Suprapubic skin (tissue), 4 donors: Measurements from ENCODE around the gene HLF. TPM values are rescaled to one million over a fixed set of nuclear protein-coding genes. Genes with fewer than 3 reads are reported as not detected.

ENCODE experiments used
- DNase-seq, 2 donors: peaks; one replicate each; pipeline ENCODE4 v3.0.0-alpha.2; 2019; ENCODE audit warnings: low spot score in 2 of 2
- H3K27ac ChIP-seq: fragments of 200-600 bp; sonication (generic); one replicate; pipeline ENCODE4 v1.5.1; 2019
- H3K27me3 ChIP-seq: fragments of 200-600 bp; sonication (generic); one replicate; pipeline ENCODE4 v1.5.1; 2019
- H3K36me3 ChIP-seq: fragments of 200-600 bp; sonication (generic); one replicate; pipeline ENCODE4 v1.5.1; 2019
- H3K4me1 ChIP-seq: fragments of 200-600 bp; sonication (generic); one replicate; pipeline ENCODE4 v1.5.1; 2019
- H3K4me3 ChIP-seq: fragments of 200-600 bp; sonication (generic); one replicate; pipeline ENCODE4 v1.5.1; 2019; ENCODE audit warnings: mild to moderate bottlenecking
- H3K9me3 ChIP-seq: fragments of 200-600 bp; sonication (generic); one replicate; pipeline ENCODE4 v1.5.1; 2019
- EP300 ChIP-seq: sonication (generic); formaldehyde crosslinking; IDR thresholded peaks from one replicate; pipeline ENCODE4 v1.6.1; 2017; ENCODE audit warnings: antibody characterized with exemption
- POLR2A ChIP-seq, 2 donors: fragments of 450-650 bp; IDR thresholded peaks; one replicate each; pipeline ENCODE4 v1.6.1; 2017; ENCODE audit warnings: antibody characterized with exemption in 2 of 2, mild to moderate bottlenecking in 2 of 2, moderate library complexity in 2 of 2
- POLR2AphosphoS5 ChIP-seq, 3 donors: sonication (generic); formaldehyde crosslinking; IDR thresholded peaks; one replicate each; pipeline ENCODE4 v1.6.1; 2017; ENCODE audit warnings: antibody characterized with exemption in 3 of 3
- WGBS: methylation state at CpG from one replicate; pipeline ENCODE4 v1.1.5; 2018; 5-methylcytosine and 5-hydroxymethylcytosine counted together
- total RNA-seq, 4 donors: library from RNA; depleted of rRNA; stranded (reverse); fragments of >200 nt; gene quantifications; one replicate each; pipeline ENCODE4 v1.1.0, GENCODE V29; 2016
- TF ChIP-seq, protein P1 (sequence below), 2 donors: fragments of 200-600 bp in 1 of 2; fragments of 450-650 bp in 1 of 2; sonication (generic) in 1 of 2; IDR thresholded peaks; one replicate each; pipeline ENCODE4 v1.5.1; 2016 to 2019; ENCODE audit warnings: antibody characterized with exemption in 2 of 2, mild to moderate bottlenecking in 1 of 2, moderate library complexity in 1 of 2

HLF gene
- total RNA-seq, 4 donors from 2014 or later, result 26.2 to 41.8 (median 36.5) TPM

DNA sequence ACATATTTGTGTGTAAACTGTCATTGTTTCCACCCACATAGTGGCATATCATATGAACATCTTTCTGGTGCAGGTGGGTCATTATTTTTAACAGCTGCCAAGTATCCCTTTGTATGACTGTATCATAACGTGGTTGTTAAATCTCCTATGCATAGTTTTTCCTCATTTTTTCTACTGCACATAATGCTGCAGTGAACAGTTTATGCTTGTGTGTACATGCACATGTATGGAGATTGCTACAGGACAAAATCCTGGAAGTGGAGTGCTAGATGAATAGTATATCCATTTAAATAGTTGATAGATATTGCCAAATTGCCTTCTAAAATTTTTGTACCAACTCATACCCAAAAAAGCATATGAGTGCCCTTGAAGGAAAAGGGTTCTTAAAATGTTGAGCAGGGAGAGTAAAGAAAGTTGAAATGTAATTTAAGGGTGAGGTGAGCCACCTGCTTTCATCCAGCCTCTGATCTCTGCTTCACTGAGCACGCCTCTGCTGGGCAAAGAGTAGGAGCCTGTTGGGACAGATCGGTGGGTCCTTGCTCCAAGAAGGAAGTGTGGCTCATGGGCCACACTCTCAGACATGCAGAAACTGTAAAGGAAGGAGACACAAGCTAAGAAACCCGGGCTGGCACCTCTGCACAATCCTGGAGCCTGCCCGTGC, 55.3 kb downstream of the HLF start:
- H3K4me3 ChIP-seq, result no peak overlapping the region
- TF ChIP-seq, protein P1, sequence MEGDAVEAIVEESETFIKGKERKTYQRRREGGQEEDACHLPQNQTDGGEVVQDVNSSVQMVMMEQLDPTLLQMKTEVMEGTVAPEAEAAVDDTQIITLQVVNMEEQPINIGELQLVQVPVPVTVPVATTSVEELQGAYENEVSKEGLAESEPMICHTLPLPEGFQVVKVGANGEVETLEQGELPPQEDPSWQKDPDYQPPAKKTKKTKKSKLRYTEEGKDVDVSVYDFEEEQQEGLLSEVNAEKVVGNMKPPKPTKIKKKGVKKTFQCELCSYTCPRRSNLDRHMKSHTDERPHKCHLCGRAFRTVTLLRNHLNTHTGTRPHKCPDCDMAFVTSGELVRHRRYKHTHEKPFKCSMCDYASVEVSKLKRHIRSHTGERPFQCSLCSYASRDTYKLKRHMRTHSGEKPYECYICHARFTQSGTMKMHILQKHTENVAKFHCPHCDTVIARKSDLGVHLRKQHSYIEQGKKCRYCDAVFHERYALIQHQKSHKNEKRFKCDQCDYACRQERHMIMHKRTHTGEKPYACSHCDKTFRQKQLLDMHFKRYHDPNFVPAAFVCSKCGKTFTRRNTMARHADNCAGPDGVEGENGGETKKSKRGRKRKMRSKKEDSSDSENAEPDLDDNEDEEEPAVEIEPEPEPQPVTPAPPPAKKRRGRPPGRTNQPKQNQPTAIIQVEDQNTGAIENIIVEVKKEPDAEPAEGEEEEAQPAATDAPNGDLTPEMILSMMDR (IDR thresholded peaks at IDR 0.05), result no peak
- H3K36me3 ChIP-seq, result no peaks in the 10 kb centered on the region
- 74% methylated on average over 5 of the region's 5 CpGs for WGBS
- DNase-seq, result no peak
- H3K27ac ChIP-seq, result peak overlapping the region; percentile 64
- H3K4me1 ChIP-seq, result peaks cover 20% of the 10 kb centered on the region
- H3K9me3 ChIP-seq, result no peaks in the 10 kb centered on the region
- no peaks in the 10 kb centered on the region for H3K27me3 ChIP-seq

DNA sequence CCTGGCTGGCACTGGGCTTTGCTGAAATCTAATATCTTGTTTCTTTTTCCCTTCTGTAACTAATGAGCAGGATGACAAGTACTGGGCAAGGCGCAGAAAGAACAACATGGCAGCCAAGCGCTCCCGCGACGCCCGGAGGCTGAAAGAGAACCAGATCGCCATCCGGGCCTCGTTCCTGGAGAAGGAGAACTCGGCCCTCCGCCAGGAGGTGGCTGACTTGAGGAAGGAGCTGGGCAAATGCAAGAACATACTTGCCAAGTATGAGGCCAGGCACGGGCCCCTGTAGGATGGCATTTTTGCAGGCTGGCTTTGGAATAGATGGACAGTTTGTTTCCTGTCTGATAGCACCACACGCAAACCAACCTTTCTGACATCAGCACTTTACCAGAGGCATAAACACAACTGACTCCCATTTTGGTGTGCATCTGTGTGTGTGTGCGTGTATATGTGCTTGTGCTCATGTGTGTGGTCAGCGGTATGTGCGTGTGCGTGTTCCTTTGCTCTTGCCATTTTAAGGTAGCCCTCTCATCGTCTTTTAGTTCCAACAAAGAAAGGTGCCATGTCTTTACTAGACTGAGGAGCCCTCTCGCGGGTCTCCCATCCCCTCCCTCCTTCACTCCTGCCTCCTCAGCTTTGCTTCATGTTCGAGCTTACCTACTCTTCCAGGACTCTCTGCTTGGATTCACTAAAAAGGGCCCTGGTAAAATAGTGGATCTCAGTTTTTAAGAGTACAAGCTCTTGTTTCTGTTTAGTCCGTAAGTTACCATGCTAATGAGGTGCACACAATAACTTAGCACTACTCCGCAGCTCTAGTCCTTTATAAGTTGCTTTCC, 56.0 kb downstream of the HLF start:
- whole genome bisulfite sequencing, result 71% methylated on average over 21 of the region's 23 CpGs
- Histone ChIP-seq H3K27ac (peak overlapping the region; percentile 64), H3K9me3 (no peaks in the 10 kb centered on the region), H3K36me3 (no peaks in the 10 kb centered on the region), H3K4me1 (peaks cover 20% of the 10 kb centered on the region), H3K4me3 (no peak overlapping the region), H3K27me3 (no peaks in the 10 kb centered on the region)
- TF ChIP-seq EP300, result no peak
- no peak for TF ChIP-seq POLR2AphosphoS5 (IDR thresholded peaks at IDR 0.05)
- TF ChIP-seq, protein P1 (IDR thresholded peaks at IDR 0.05), result no peak
- TF ChIP-seq POLR2A (IDR thresholded peaks at IDR 0.05), result no peak
- no peak for DNase-seq

DNA sequence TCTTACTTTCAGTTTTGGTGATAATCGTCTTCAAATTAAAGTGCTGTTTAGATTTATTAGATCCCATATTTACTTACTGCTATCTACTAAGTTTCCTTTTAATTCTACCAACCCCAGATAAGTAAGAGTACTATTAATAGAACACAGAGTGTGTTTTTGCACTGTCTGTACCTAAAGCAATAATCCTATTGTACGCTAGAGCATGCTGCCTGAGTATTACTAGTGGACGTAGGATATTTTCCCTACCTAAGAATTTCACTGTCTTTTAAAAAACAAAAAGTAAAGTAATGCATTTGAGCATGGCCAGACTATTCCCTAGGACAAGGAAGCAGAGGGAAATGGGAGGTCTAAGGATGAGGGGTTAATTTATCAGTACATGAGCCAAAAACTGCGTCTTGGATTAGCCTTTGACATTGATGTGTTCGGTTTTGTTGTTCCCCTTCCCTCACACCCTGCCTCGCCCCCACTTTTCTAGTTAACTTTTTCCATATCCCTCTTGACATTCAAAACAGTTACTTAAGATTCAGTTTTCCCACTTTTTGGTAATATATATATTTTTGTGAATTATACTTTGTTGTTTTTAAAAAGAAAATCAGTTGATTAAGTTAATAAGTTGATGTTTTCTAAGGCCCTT, 56.8 kb downstream of the HLF start:
- WGBS, result 61% methylated on average over 6 of the region's 6 CpGs
- DNase-seq, result no peak
- H3K27me3 ChIP-seq, result no peaks in the 10 kb centered on the region
- no peak overlapping the region for H3K4me3 ChIP-seq
- no peak for TF ChIP-seq POLR2A (IDR thresholded peaks at IDR 0.05)
- TF ChIP-seq, protein P1 (IDR thresholded peaks at IDR 0.05), result no peak
- TF ChIP-seq EP300, result no peak
- no peak for TF ChIP-seq POLR2AphosphoS5 (IDR thresholded peaks at IDR 0.05)
- peak overlapping the region; percentile 64 for H3K27ac ChIP-seq
- no peaks in the 10 kb centered on the region for H3K36me3 ChIP-seq
- H3K4me1 ChIP-seq, result peaks cover 20% of the 10 kb centered on the region
- no peaks in the 10 kb centered on the region for H3K9me3 ChIP-seq

DNA sequence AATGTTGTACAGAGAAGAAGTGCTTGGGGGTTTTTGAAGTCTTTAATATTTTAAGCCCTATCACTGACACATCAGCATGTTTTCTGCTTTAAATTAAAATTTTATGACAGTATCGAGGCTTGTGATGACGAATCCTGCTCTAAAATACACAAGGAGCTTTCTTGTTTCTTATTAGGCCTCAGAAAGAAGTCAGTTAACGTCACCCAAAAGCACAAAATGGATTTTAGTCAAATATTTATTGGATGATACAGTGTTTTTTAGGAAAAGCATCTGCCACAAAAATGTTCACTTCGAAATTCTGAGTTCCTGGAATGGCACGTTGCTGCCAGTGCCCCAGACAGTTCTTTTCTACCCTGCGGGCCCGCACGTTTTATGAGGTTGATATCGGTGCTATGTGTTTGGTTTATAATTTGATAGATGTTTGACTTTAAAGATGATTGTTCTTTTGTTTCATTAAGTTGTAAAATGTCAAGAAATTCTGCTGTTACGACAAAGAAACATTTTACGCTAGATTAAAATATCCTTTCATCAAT, 57.8 kb downstream of the HLF start:
- no peaks in the 10 kb centered on the region for H3K27me3 ChIP-seq
- no peak overlapping the region for H3K4me3 ChIP-seq
- no peak for TF ChIP-seq EP300
- no peak for TF ChIP-seq POLR2AphosphoS5 (IDR thresholded peaks at IDR 0.05)
- TF ChIP-seq POLR2A (IDR thresholded peaks at IDR 0.05), result no peak
- TF ChIP-seq, protein P1 (IDR thresholded peaks at IDR 0.05), result no peak
- no peak for DNase-seq
- H3K9me3 ChIP-seq, result no peaks in the 10 kb centered on the region
- WGBS, result 78% methylated on average over 11 of the region's 11 CpGs
- no peak overlapping the region for H3K27ac ChIP-seq
- H3K36me3 ChIP-seq, result no peaks in the 10 kb centered on the region
- peaks cover 20% of the 10 kb centered on the region for H3K4me1 ChIP-seq
